Sigmoid colon (tissue), 4 donors: ENCODE results near the gene GPR61.

Source experiments
- CTCF ChIP-seq, 4 experiments: fragments of 450-650 bp in 3 of 4; fragments of 200-600 bp in 1 of 4; IDR thresholded peaks; one replicate each; pipeline ENCODE4 v1.5.1; 2016 to 2019; ENCODE audit warnings: antibody characterized with exemption in 4 of 4, mild to moderate bottlenecking in 3 of 4, moderate library complexity in 2 of 4
- POLR2AphosphoS5 ChIP-seq, 4 donors: sonication (generic); formaldehyde crosslinking; IDR thresholded peaks; one replicate each; pipeline ENCODE4 v1.6.1; 2017; ENCODE audit warnings: antibody characterized with exemption in 4 of 4

GRCh38 chr1:109565241-109565640, 25.6 kb downstream of the GPR61 start:
- no peak for TF ChIP-seq CTCF (IDR thresholded peaks at IDR 0.05)
- TF ChIP-seq POLR2AphosphoS5 (IDR thresholded peaks at IDR 0.05), result no peak
